SK-N-SH (cell line): Measurements from ENCODE around the gene CLN6. TPM values are rescaled to one million over a fixed set of nuclear protein-coding genes. Genes with fewer than 3 reads are reported as not detected.

ENCODE experiments used
- CTCF ChIA-PET: fragments of 300-600, 350-600 bp; formaldehyde crosslinking; extraction: SDS; loops from one replicate; lab custom pipeline; 2021; lab: Yijun Ruan, JAX
- POLR2A ChIA-PET: fragments of 350-600 bp; sonication (Branson Sonifier 250); formaldehyde crosslinking; extraction: SDS; loops from one replicate; lab custom pipeline; 2020; ENCODE audit warnings: antibody characterized with exemption, inconsistent platforms; lab: Yijun Ruan, JAX
- DNase-seq: peaks from one replicate; pipeline ENCODE4 v3.0.0; 2012
- H2AFZ ChIP-seq: fragments of 200-600 bp; sonication (generic); 2 replicates; pipeline ENCODE4 v1.8.1; 2016; ENCODE audit warnings: antibody characterized with exemption, mild to moderate bottlenecking, low read depth
- H3F3A ChIP-seq: fragments of 200-600 bp; sonication (generic); replicated peaks from 2 replicates; pipeline ENCODE3; 2016; ENCODE audit warnings: antibody characterized with exemption, mild to moderate bottlenecking; ENCODE audit not compliant: insufficient read depth
- H3K27ac ChIP-seq, 2 experiments: fragments of 200-500 bp in 1 of 2; fragments of 200-600 bp in 1 of 2; sonication (Bioruptor generic) in 1 of 2; sonication (generic), shearing (Covaris generic) in 1 of 2; 2 replicates each; pipeline versions ENCODE4 v1.5.1 to v1.6.1; 2014 to 2016; ENCODE audit warnings: low read depth in 2 of 2, inconsistent platforms in 1 of 2, low read length in 1 of 2, mild to moderate bottlenecking in 1 of 2, mixed read lengths in 1 of 2
- H3K27me3 ChIP-seq: fragments of 200-600 bp; sonication (generic), shearing (Covaris generic); 2 replicates; pipeline ENCODE4 v1.6.1; 2016; ENCODE audit warnings: mixed run types; ENCODE audit not compliant: insufficient read depth
- H3K36me3 ChIP-seq, 2 experiments: fragments of 200-500 bp in 1 of 2; fragments of 200-600 bp in 1 of 2; sonication (Bioruptor generic) in 1 of 2; sonication (generic) in 1 of 2; replicated peaks in 1 of 2; 2 replicates each; pipeline versions ENCODE3 to v1.5.1; 2014 to 2016; ENCODE audit warnings: low read length in 1 of 2, mild to moderate bottlenecking in 1 of 2; ENCODE audit not compliant: insufficient read depth in 2 of 2, control insufficient read depth in 1 of 2
- H3K4me1 ChIP-seq, 2 experiments: fragments of 200-500 bp in 1 of 2; fragments of 200-600 bp in 1 of 2; sonication (Bioruptor generic) in 1 of 2; sonication (generic), shearing (Covaris generic) in 1 of 2; 2 replicates each; pipeline versions ENCODE4 v1.5.1 to v1.6.1; 2014 to 2016; ENCODE audit warnings: low read depth in 1 of 2, low read length in 1 of 2, mixed run types in 1 of 2; ENCODE audit not compliant: insufficient read depth in 2 of 2, control insufficient read depth in 1 of 2
- H3K4me2 ChIP-seq: fragments of 200-600 bp; sonication (generic), shearing (Covaris generic); 2 replicates; pipeline ENCODE4 v1.6.1; 2017; ENCODE audit warnings: mixed run types
- H3K4me3 ChIP-seq, 2 experiments: fragments of 200-500 bp in 1 of 2; fragments of 200-600 bp in 1 of 2; sonication (Bioruptor generic) in 1 of 2; sonication (generic), shearing (Covaris generic) in 1 of 2; 2 replicates each; pipeline versions ENCODE4 v1.5.1 to v1.8.1; 2014 to 2016; ENCODE audit warnings: low read depth in 2 of 2, inconsistent platforms in 1 of 2, low read length in 1 of 2, mild to moderate bottlenecking in 1 of 2, mixed read lengths in 1 of 2, moderate library complexity in 1 of 2
- H3K79me2 ChIP-seq: fragments of 200-600 bp; sonication (generic); 2 replicates; pipeline ENCODE4 v1.8.1; 2017; ENCODE audit warnings: mild to moderate bottlenecking; ENCODE audit not compliant: insufficient read depth
- H3K9ac ChIP-seq: fragments of 200-600 bp; sonication (generic); 2 replicates; pipeline ENCODE4 v1.6.1; 2017; ENCODE audit warnings: mixed run types
- H3K9me2 ChIP-seq: fragments of 200-600 bp; sonication (generic); 2 replicates; pipeline ENCODE4 v1.6.1; 2017; ENCODE audit warnings: mixed run types
- H3K9me3 ChIP-seq: fragments of 200-600 bp; sonication (generic); 2 replicates; pipeline ENCODE4 v1.6.1; 2017; ENCODE audit warnings: mixed run types, mild to moderate bottlenecking, moderate library complexity
- H4K20me1 ChIP-seq: fragments of 200-600 bp; sonication (generic); 2 replicates; pipeline ENCODE4 v1.6.1; 2017; ENCODE audit warnings: mild to moderate bottlenecking, mixed run types; ENCODE audit not compliant: insufficient read depth
- CHD2 ChIP-seq: fragments of 150-350 bp; IDR thresholded peaks from 2 replicates; pipeline ENCODE4 v1.6.1; 2018; ENCODE audit warnings: low read length; ENCODE audit not compliant: partially characterized antibody
- CTCF ChIP-seq: fragments of 200-600 bp; sonication (generic); IDR thresholded peaks from 2 replicates; pipeline ENCODE4 v1.6.1; 2017; ENCODE audit warnings: antibody characterized with exemption, mild to moderate bottlenecking, moderate library complexity
- ELF1 ChIP-seq: IDR thresholded peaks from 2 replicates; pipeline ENCODE4 v1.4.0; 2012
- EP300 ChIP-seq, 2 experiments: IDR thresholded peaks; 2 replicates each; pipeline versions ENCODE4 v1.4.0 to v1.6.1; 2012; ENCODE audit warnings: borderline replicate concordance in 1 of 2, low read depth in 1 of 2, low read length in 1 of 2
- EZH2phosphoT487 ChIP-seq: fragments of 200-600 bp; sonication (generic); IDR thresholded peaks from 2 replicates; pipeline ENCODE4 v1.6.1; 2017; ENCODE audit warnings: low read depth, mixed run types, mild to moderate bottlenecking, antibody characterized with exemption, moderate library complexity, borderline replicate concordance
- FOXM1 ChIP-seq: IDR thresholded peaks from 2 replicates; pipeline ENCODE4 v1.4.0; 2012; ENCODE audit warnings: low read depth, mild to moderate bottlenecking
- JUND ChIP-seq: IDR thresholded peaks from 2 replicates; pipeline ENCODE4 v1.4.0; 2012
- MAX ChIP-seq: IDR thresholded peaks from 2 replicates; pipeline ENCODE4 v1.4.0; 2012; ENCODE audit warnings: low read depth
- MEF2A ChIP-seq: IDR thresholded peaks from 2 replicates; pipeline ENCODE4 v1.4.0; 2012; ENCODE audit warnings: low read depth, borderline replicate concordance
- MXI1 ChIP-seq: IDR thresholded peaks from 2 replicates; pipeline ENCODE4 v1.6.1; 2012; ENCODE audit warnings: mild to moderate bottlenecking, low read depth, low read length, improper control_type of control experiment
- NRF1 ChIP-seq: IDR thresholded peaks from 2 replicates; pipeline ENCODE4 v1.6.1; 2012; ENCODE audit warnings: low read depth, mild to moderate bottlenecking, low read length
- POLR2AphosphoS5 ChIP-seq: IDR thresholded peaks from 2 replicates; pipeline ENCODE4 v1.6.1; 2012; ENCODE audit warnings: low read depth, low read length
- RFX5 ChIP-seq: IDR thresholded peaks from 2 replicates; pipeline ENCODE4 v1.6.1; 2012; ENCODE audit warnings: mild to moderate bottlenecking, improper control_type of control experiment, low read length
- RXRA ChIP-seq: IDR thresholded peaks from 2 replicates; pipeline ENCODE4 v1.4.0; 2012; ENCODE audit warnings: low read depth, mild to moderate bottlenecking, borderline replicate concordance
- SIN3A ChIP-seq: IDR thresholded peaks from 2 replicates; pipeline ENCODE4 v1.6.1; 2012; ENCODE audit warnings: low read depth, mild to moderate bottlenecking, low read length, moderate library complexity, borderline replicate concordance
- TCF12 ChIP-seq: IDR thresholded peaks from 2 replicates; pipeline ENCODE4 v1.4.0; 2012
- TEAD4 ChIP-seq: IDR thresholded peaks from 2 replicates; pipeline ENCODE4 v1.4.0; 2012; ENCODE audit warnings: mild to moderate bottlenecking, borderline replicate concordance; ENCODE audit not compliant: insufficient read depth
- USF1 ChIP-seq: IDR thresholded peaks from 2 replicates; pipeline ENCODE4 v1.4.0; 2012; ENCODE audit warnings: low read depth, borderline replicate concordance
- USF2 ChIP-seq: fragments of 150-350 bp; IDR thresholded peaks from 2 replicates; pipeline ENCODE4 v1.6.1; 2017; ENCODE audit warnings: antibody characterized with exemption, low read length, low read depth, borderline replicate concordance
- YY1 ChIP-seq: IDR thresholded peaks from 2 replicates; pipeline ENCODE4 v1.4.0; 2012; ENCODE audit warnings: low read depth, mild to moderate bottlenecking
- WGBS: methylation state at CpG from one replicate; pipeline ENCODE4 v1.1.6; 2017; ENCODE audit warnings: low lambda C conversion rate; 5-methylcytosine and 5-hydroxymethylcytosine counted together
- polyA plus RNA-seq, 3 experiments: library from polyadenylated mRNA; depleted of rRNA; stranded (reverse); fragments of >200 nt; gene quantifications; 2 replicates each; pipeline ENCODE4 v1.2.3, GENCODE V29; 2012

The CLN6 gene
- polyA plus RNA-seq (2012; rRNA removed): 27.5 and 32.2 TPM in 2 replicates
- polyA plus RNA-seq (2012; cell fraction: cytosol; rRNA removed): 11.8 and 23.4 TPM in 2 replicates
- 23.2 and 33.0 TPM in 2 replicates for polyA plus RNA-seq (2012; cell fraction: nucleus; rRNA removed)

GRCh38 chr15:68229386-68230156, at the start of gene CLN6:
TSS of gene CLN6 (minus strand) at chr15:68229728. CDS start at chr15:68229584, 144 bp downstream.
- Histone ChIP-seq H3K36me3 (no peaks in the 10 kb centered on the region), H3K27me3 (no peaks in the 10 kb centered on the region), H3K27ac (peak within 1 kb of the TSS; percentile 52 to 85), H3K4me3 (peak within 1 kb of the TSS; percentile 74 to 96), H3K9me3 (no peaks in the 10 kb centered on the region), H4K20me1 (peaks cover 12% of the 10 kb centered on the region; the same call in 1 of the 2 replicates), H3K9me2 (no peaks in the 10 kb centered on the region), H3F3A (peaks cover 4% of the 10 kb centered on the region), H3K4me1 (peaks cover 10 to 41% of the 10 kb centered on the region in 2 experiments; a peak in 2 of 4 replicates), H3K4me2 (peak within 1 kb of the TSS; percentile 89), H3K79me2 (peaks cover 46% of the 10 kb centered on the region), H2AFZ (peak within 1 kb of the TSS; percentile 90), H3K9ac (peak within 1 kb of the TSS; percentile 91)
- CTCF ChIA-PET: interaction anchor here (0.6 to 4.0 kb wide), 7 partner anchors 9 to 366 kb away, joined by 3 to 21 read pairs (median 6); no protein-coding TSS in a partner anchor
- WGBS: 2% methylated on average over 18 of the region's 82 CpGs
- peak; percentile 97 for DNase-seq
- POLR2A ChIA-PET: interaction anchor here (0.6 to 1.7 kb wide), 3 partner anchors 23 to 389 kb away, joined by 3 read pairs; no protein-coding TSS in a partner anchor
- TF ChIP-seq ELF1 (no peak), YY1 (no peak), RXRA (no peak), FOXM1 (no peak), EP300 (IDR thresholded peaks at IDR 0.05; ENCODE audit: borderline replicate concordance in 1 of 2, low read depth in 1 of 2, low read length in 1 of 2) (no peak), CTCF (no peak), TCF12 (peak; percentile 74), NRF1 (peak; percentile 29; the same call in 1 of the 2 replicates), POLR2AphosphoS5 (peak; percentile 58), CHD2 (peak; percentile 25), SIN3A (peak; percentile 65; the same call in 1 of the 2 replicates), RFX5 (no peak), MAX (peak; percentile 98), TEAD4 (no peak), MEF2A (peak; percentile 27; the same call in 1 of the 2 replicates), USF2 (peak; percentile 59; the same call in 1 of the 2 replicates), EZH2phosphoT487 (no peak), USF1 (peak; percentile 90), MXI1 (peak; percentile 100), JUND (no peak)
